H1 (cell line): ENCODE data around the gene AAMP. TPM values are rescaled to one million over a fixed set of nuclear protein-coding genes. Genes with fewer than 3 reads are reported as not detected.
A peak's percentile ranks its signal among the peaks of the same experiment; 100 is the strongest.

Experiments
- CTCF ChIA-PET: fragments of 300-600 bp; sonication (Branson Sonifier 250); formaldehyde crosslinking; loops from one replicate; lab custom pipeline; 2021; ENCODE audit not compliant: partially characterized antibody; lab: Charles Lee
- POLR2A ChIA-PET: fragments of 300-600 bp; sonication (Branson Sonifier 250); formaldehyde crosslinking; loops from one replicate; lab custom pipeline; 2021; ENCODE audit warnings: inconsistent platforms; ENCODE audit not compliant: partially characterized antibody; lab: Charles Lee
- DNase-seq, 2 experiments: peaks; one replicate each; pipeline versions ENCODE4 v3.0.0 to v3.0.0-alpha.2; 2010 to 2022; ENCODE audit warnings: low spot score in 2 of 2, low read depth in 1 of 2, mixed read lengths in 1 of 2
- FAIRE-seq: peaks from 2 replicates; lab custom pipeline; 2011; peaks lifted over from hg19 to GRCh38; lab: Jason Lieb, UNC
- H2AFZ ChIP-seq: 2 replicates; pipeline ENCODE4 v1.8.1; 2012; ENCODE audit warnings: low read length, inconsistent platforms
- H2AK5ac ChIP-seq: 2 replicates; pipeline ENCODE4 v1.6.1; 2013; ENCODE audit warnings: low read depth, low read length
- H2BK120ac ChIP-seq: replicated peaks from 2 replicates; pipeline ENCODE3; 2013; ENCODE audit warnings: low read depth, low read length, inconsistent platforms
- H2BK12ac ChIP-seq: 2 replicates; pipeline ENCODE4 v1.6.1; 2013; ENCODE audit warnings: low read depth, low read length
- H2BK15ac ChIP-seq: 2 replicates; pipeline ENCODE4 v1.6.1; 2013; ENCODE audit warnings: low read length
- H2BK20ac ChIP-seq: 2 replicates; pipeline ENCODE4 v1.6.1; 2013; ENCODE audit warnings: low read length
- H2BK5ac ChIP-seq: 2 replicates; pipeline ENCODE4 v1.6.1; 2013; ENCODE audit warnings: low read depth, low read length
- H3K14ac ChIP-seq: 2 replicates; pipeline ENCODE4 v1.6.1; 2013; ENCODE audit warnings: inconsistent platforms; ENCODE audit not compliant: insufficient read length
- H3K18ac ChIP-seq: 2 replicates; pipeline ENCODE4 v1.6.1; 2013; ENCODE audit warnings: low read length; ENCODE audit errors: extremely low read depth
- H3K23ac ChIP-seq: 2 replicates; pipeline ENCODE4 v1.6.1; 2013; ENCODE audit warnings: inconsistent platforms; ENCODE audit not compliant: insufficient read length
- H3K23me2 ChIP-seq: 2 replicates; pipeline ENCODE4 v1.6.1; 2013; ENCODE audit warnings: low read depth, low read length
- H3K27ac ChIP-seq: 2 replicates; pipeline ENCODE4 v1.6.1; 2011; ENCODE audit warnings: low read depth, low read length, inconsistent platforms
- H3K27me3 ChIP-seq, 4 experiments: replicated peaks in 1 of 4; 1 replicate in 1 of 4; 2 replicates in 3 of 4; pipeline versions ENCODE4 v1.6.1 to v1.8.1; 2011 to 2013; ENCODE audit warnings: low read length in 3 of 4, mild to moderate bottlenecking in 3 of 4, inconsistent platforms in 2 of 4, mixed read lengths in 2 of 4, moderate library complexity in 1 of 4; ENCODE audit not compliant: control insufficient read depth in 3 of 4, insufficient read depth in 3 of 4; ENCODE audit errors: extremely low read depth in 1 of 4
- H3K36me3 ChIP-seq, 4 experiments: 2 replicates each; pipeline versions ENCODE4 v1.6.1 to v1.8.1; 2011 to 2013; ENCODE audit warnings: mild to moderate bottlenecking in 4 of 4, low read length in 3 of 4, moderate library complexity in 2 of 4, control low read depth in 1 of 4, inconsistent platforms in 1 of 4; ENCODE audit not compliant: insufficient read depth in 4 of 4, control insufficient read depth in 2 of 4
- H3K4ac ChIP-seq: replicated peaks from 2 replicates; pipeline ENCODE3; 2013; ENCODE audit warnings: low read length, low read depth, mixed read lengths, inconsistent platforms; ENCODE audit not compliant: insufficient read length
- H3K4me1 ChIP-seq, 4 experiments: replicated peaks in 1 of 4; 1 replicate in 1 of 4; 2 replicates in 3 of 4; pipeline versions ENCODE4 v1.6.1 to v1.8.1; 2011 to 2013; ENCODE audit warnings: low read length in 3 of 4, inconsistent platforms in 2 of 4, mixed read lengths in 1 of 4; ENCODE audit not compliant: insufficient read depth in 4 of 4, control insufficient read depth in 3 of 4
- H3K4me2 ChIP-seq, 2 experiments: 2 replicates each; pipeline versions ENCODE4 v1.6.1 to v1.8.1; 2011 to 2013; ENCODE audit warnings: low read depth in 2 of 2, low read length in 2 of 2, control low read depth in 1 of 2, inconsistent platforms in 1 of 2, mild to moderate bottlenecking in 1 of 2; ENCODE audit not compliant: insufficient read depth in 1 of 2
- H3K4me3 ChIP-seq, 4 experiments: fragments of 200-600, 300-600 bp in 1 of 4; sonication (generic), shearing (Covaris generic), sonication (Bioruptor Twin) in 1 of 4; 2 replicates each; pipeline versions ENCODE4 v1.5.1 to v1.8.1; 2011 to 2016; ENCODE audit warnings: low read length in 4 of 4, low read depth in 3 of 4, control low read depth in 2 of 4, inconsistent platforms in 2 of 4, mild to moderate bottlenecking in 2 of 4, mixed read lengths in 1 of 4, moderate library complexity in 1 of 4; ENCODE audit not compliant: insufficient read depth in 2 of 4; ENCODE audit errors: extremely low read depth in 1 of 4
- H3K56ac ChIP-seq: replicated peaks from 2 replicates; pipeline ENCODE3; 2013; ENCODE audit warnings: low read depth, mild to moderate bottlenecking, mixed read lengths, low read length, inconsistent platforms; ENCODE audit not compliant: insufficient read length
- H3K79me1 ChIP-seq: 2 replicates; pipeline ENCODE4 v1.6.1; 2013; ENCODE audit warnings: low read depth, low read length, control low read depth
- H3K79me2 ChIP-seq, 2 experiments: 2 replicates each; pipeline versions ENCODE4 v1.6.1 to v1.8.1; 2012 to 2013; ENCODE audit warnings: low read length in 2 of 2, mild to moderate bottlenecking in 2 of 2, inconsistent platforms in 1 of 2; ENCODE audit not compliant: insufficient read depth in 2 of 2, control insufficient read depth in 1 of 2
- H3K9ac ChIP-seq, 4 experiments: replicated peaks in 1 of 4; 1 replicate in 1 of 4; 2 replicates in 3 of 4; pipeline versions ENCODE4 v1.6.1 to v1.8.1; 2011 to 2013; ENCODE audit warnings: low read depth in 3 of 4, low read length in 3 of 4, control low read depth in 2 of 4, mild to moderate bottlenecking in 2 of 4, moderate library complexity in 2 of 4, inconsistent platforms in 1 of 4; ENCODE audit errors: extremely low read depth in 1 of 4
- H3K9me3 ChIP-seq, 2 experiments: 2 replicates each; pipeline versions ENCODE4 v1.6.1 to v1.8.1; 2012 to 2013; ENCODE audit warnings: mild to moderate bottlenecking in 2 of 2, moderate library complexity in 2 of 2, control low read depth in 1 of 2, inconsistent platforms in 1 of 2, low read depth in 1 of 2, low read length in 1 of 2, mixed read lengths in 1 of 2; ENCODE audit not compliant: insufficient read depth in 2 of 2
- H4K20me1 ChIP-seq, 2 experiments: replicated peaks in 1 of 2; 2 replicates each; pipeline versions ENCODE3 to v1.8.1; 2011 to 2013; ENCODE audit warnings: inconsistent platforms in 2 of 2, low read length in 2 of 2, mild to moderate bottlenecking in 1 of 2; ENCODE audit not compliant: insufficient read depth in 2 of 2, control insufficient read depth in 1 of 2
- H4K5ac ChIP-seq: 2 replicates; pipeline ENCODE4 v1.6.1; 2013; ENCODE audit warnings: low read length, low read depth, mixed read lengths, inconsistent platforms; ENCODE audit not compliant: insufficient read length
- H4K8ac ChIP-seq: 2 replicates; pipeline ENCODE4 v1.8.0; 2013; ENCODE audit warnings: mild to moderate bottlenecking, moderate library complexity, low read length, inconsistent platforms; ENCODE audit not compliant: insufficient read depth; ENCODE audit errors: extremely low read depth
- H4K91ac ChIP-seq: replicated peaks from 2 replicates; pipeline ENCODE3; 2013; ENCODE audit warnings: low read length, mixed read lengths, inconsistent platforms; ENCODE audit not compliant: insufficient read length
- ATF3 ChIP-seq: IDR thresholded peaks from 2 replicates; pipeline ENCODE4 v1.6.1; 2011; ENCODE audit warnings: low read depth, mild to moderate bottlenecking, low read length; ENCODE audit not compliant: insufficient read depth
- JUND ChIP-seq: IDR thresholded peaks from 2 replicates; pipeline ENCODE4 v1.6.1; 2011; ENCODE audit warnings: mild to moderate bottlenecking, improper control_type of control experiment, low read length
- SP4 ChIP-seq: IDR thresholded peaks from 2 replicates; pipeline ENCODE4 v1.6.1; 2012; ENCODE audit warnings: low read length, inconsistent platforms
- SRF ChIP-seq: IDR thresholded peaks from 2 replicates; pipeline ENCODE4 v1.6.1; 2011; ENCODE audit warnings: mild to moderate bottlenecking, low read depth, low read length, moderate library complexity
- WGBS, 2 experiments: shearing (Covaris generic) in 1 of 2; methylation state at CpG; one replicate each; pipeline versions ENCODE4 v1.1.6 to v1.1.7; 2013 to 2015; ENCODE audit warnings: low lambda C conversion rate in 2 of 2, mixed read lengths in 2 of 2, inconsistent platforms in 1 of 2, low coverage in 1 of 2, missing lambda C conversion rate in 1 of 2; ENCODE audit not compliant: insufficient replicate concordance in 2 of 2, insufficient coverage in 1 of 2, insufficient read length in 1 of 2; ENCODE audit errors: extremely low coverage in 1 of 2, missing lambda C conversion rate in 1 of 2; 5-methylcytosine and 5-hydroxymethylcytosine counted together
- polyA plus RNA-seq, 7 experiments: library from polyadenylated mRNA; depleted of rRNA in 3 of 7; stranded (reverse) in 5 of 7; unstranded in 2 of 7; fragments of >200 nt in 5 of 7; fragments of 200-250 nt in 2 of 7; gene quantifications; 1 replicate in 5 of 7; 2 replicates in 1 of 7; 4 replicates in 1 of 7; pipeline versions ENCODE4 v1.2.1 to v1.2.3, GENCODE V29; 2011 to 2013; ENCODE audit warnings: missing spikeins in 2 of 7, mixed read lengths in 2 of 7
- total RNA-seq: library from RNA; stranded (reverse); fragmentation: NEBNext Ultra II Directional; extraction: Animal tissue kit (Norgen Biotek cat#: 25700); gene quantifications from 2 replicates; pipeline ENCODE4 v1.2.1, GENCODE V29; 2021

Gene AAMP
- total and polyA plus RNA-seq, 2 of the 8 experiments (the other 6 are each of a cell fraction or from before 2014, with no cell fraction given): 119 to 125 TPM

- Histone ChIP-seq H3K23ac (no peak overlapping the region), H3K23me2 (peaks cover 10% of the 10 kb centered on the region), H2AFZ (no peak overlapping the region), H4K5ac (no peak overlapping the region), H3K36me3 (peaks cover 1 to 38% (median 10%) of the 10 kb centered on the region in 4 experiments; a peak in 6 of 8 replicates), H3K18ac (no peak overlapping the region), H3K9me3 (no peaks in the 10 kb centered on the region), H3K4ac (no peak overlapping the region), H3K9ac (no peak overlapping the region; a peak in 1 of 7 replicates), H4K20me1 (peaks cover 0 to 7% of the 10 kb centered on the region in 2 experiments), H3K14ac (no peak overlapping the region), H3K4me1 (peaks cover 0 to 7% (median 4%) of the 10 kb centered on the region in 4 experiments; a peak in 4 of 7 replicates), H3K56ac (no peak overlapping the region), H2BK120ac (no peak overlapping the region), H3K4me3 (peak overlapping the region in 1 of 4 experiments; percentile 95; a peak in 2 of 8 replicates), H3K79me2 (peaks cover 0 to 10% of the 10 kb centered on the region in 2 experiments; a peak in 2 of 4 replicates), H3K4me2 (peak overlapping the region; percentile 11 to 84; a peak in 1 of 4 replicates), H4K91ac (no peak overlapping the region), H2BK20ac (no peak overlapping the region), H3K79me1 (peaks cover 8% of the 10 kb centered on the region; the same call in 1 of the 2 replicates), H2AK5ac (no peak overlapping the region), H2BK15ac (no peak overlapping the region), H2BK12ac (no peak overlapping the region), H4K8ac (no peak overlapping the region), H3K27me3 (no peaks in the 10 kb centered on the region), H2BK5ac (no peak overlapping the region), H3K27ac (no peak overlapping the region)
- ChIA-PET CTCF (interaction anchor here (0.5 to 8.2 kb wide), 27 partner anchors 11 to 415 kb away, joined by 3 to 131 read pairs (median 4); partner anchors contain the start of genes CATIP, GPBAR1 and TMBIM1), POLR2A (interaction anchor here (0.9 to 2.8 kb wide), 7 partner anchors 10 to 132 kb away, joined by 3 to 29 read pairs (median 6); partner anchors contain the start of genes CATIP and GPBAR1)
- no peak for FAIRE-seq
- no peak for DNase-seq
- WGBS, 2 experiments: 92% methylated on average over 5 of the region's 5 CpGs; no CpG with 5 or more reads in 1 of the 2 experiments
- TF ChIP-seq SP4 (no peak), ATF3 (no peak), JUND (no peak), SRF (no peak)
Observed at GRCh38 chr2:218271865-218272530, 2.1 kb upstream of the AAMP start.
